ENCODE results near the gene TECTB. TPM values are rescaled to one million over a fixed set of nuclear protein-coding genes. Genes with fewer than 3 reads are reported as not detected.

Gene TECTB
- not detected in 2 replicates for total RNA-seq

DNA sequence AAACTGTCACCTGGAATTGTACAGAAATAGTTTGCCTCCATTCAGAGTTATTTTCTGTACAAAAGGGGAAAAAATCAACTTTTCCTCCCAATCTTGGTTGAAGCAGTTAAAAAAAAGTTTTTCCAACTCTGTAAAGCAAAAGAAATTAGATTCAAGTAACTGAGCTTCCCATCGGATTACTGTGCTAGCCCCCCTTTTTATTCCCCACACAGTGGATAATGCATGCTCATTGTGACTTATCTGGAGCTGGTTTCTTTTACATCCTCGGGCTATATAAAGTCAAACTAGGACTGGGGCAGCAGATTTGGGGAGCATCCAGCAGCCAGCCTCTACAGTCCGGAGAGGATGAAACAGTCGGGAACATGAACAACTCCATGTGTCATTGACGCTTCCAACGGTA lies at the start of gene TECTB:
TECTB (plus strand) TSS at position 301 of the 400 bp plus-strand sequence. CDS start 335 bp downstream, outside the sequence.

Small RNA genes within 50 kb of the gene (small RNA-seq; reads per million reads assigned to genes)
- not detected for gene MIR6715A

Other genes with a start within 250 kb of the TECTB start
- 6.3 and 7.5 TPM in 2 replicates for gene GPAM, start 99.6 kb upstream of the TECTB start, total RNA-seq
- gene ACSL5, start 90.7 kb downstream of the TECTB start, total RNA-seq, result under 0.01 and 2.6 TPM in 2 replicates
- 19.5 and 22.4 TPM in 2 replicates for gene ZDHHC6, start 163.5 kb downstream of the TECTB start, total RNA-seq
- 17.7 and 35.0 TPM in 2 replicates for gene VTI1A, start 163.8 kb downstream of the TECTB start, total RNA-seq